ENCODE measurements around the gene HLTF.

DNA sequence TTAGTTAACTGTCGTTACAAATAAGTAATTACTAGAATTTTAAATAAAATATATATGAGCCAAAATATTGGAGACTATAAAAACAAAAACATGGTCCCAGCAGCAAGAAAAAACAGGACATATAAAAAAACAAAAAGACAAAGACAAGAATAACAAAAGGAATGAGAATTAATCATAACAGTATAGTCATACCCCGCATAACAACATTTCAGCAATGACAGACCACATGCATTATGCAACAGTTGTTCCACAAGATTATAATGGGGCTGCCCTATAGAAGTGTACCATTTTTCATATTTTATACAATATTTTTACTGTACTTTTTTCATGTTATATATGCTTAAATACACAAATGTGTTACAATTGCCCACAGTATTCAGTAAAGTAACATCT is 5.6 kb downstream of the HLTF start:
- TF ChIP-seq, protein P1, sequence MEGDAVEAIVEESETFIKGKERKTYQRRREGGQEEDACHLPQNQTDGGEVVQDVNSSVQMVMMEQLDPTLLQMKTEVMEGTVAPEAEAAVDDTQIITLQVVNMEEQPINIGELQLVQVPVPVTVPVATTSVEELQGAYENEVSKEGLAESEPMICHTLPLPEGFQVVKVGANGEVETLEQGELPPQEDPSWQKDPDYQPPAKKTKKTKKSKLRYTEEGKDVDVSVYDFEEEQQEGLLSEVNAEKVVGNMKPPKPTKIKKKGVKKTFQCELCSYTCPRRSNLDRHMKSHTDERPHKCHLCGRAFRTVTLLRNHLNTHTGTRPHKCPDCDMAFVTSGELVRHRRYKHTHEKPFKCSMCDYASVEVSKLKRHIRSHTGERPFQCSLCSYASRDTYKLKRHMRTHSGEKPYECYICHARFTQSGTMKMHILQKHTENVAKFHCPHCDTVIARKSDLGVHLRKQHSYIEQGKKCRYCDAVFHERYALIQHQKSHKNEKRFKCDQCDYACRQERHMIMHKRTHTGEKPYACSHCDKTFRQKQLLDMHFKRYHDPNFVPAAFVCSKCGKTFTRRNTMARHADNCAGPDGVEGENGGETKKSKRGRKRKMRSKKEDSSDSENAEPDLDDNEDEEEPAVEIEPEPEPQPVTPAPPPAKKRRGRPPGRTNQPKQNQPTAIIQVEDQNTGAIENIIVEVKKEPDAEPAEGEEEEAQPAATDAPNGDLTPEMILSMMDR (IDR thresholded peaks at IDR 0.05), result no peak
- no peak for TF ChIP-seq ZFX (IDR thresholded peaks at IDR 0.05; ENCODE audit: borderline replicate concordance)
